BLaER1 treated with 17β-estradiol and CSF1 and Interleukin-3, amounts not matched to agents 10 nM and 100 nM (cell line): ENCODE results near the gene CLHC1.

Source experiments
- H3K27ac ChIP-seq, 11 experiments: shearing (Covaris generic); formaldehyde crosslinking; 2 replicates each; pipeline ENCODE4 v1.8.1; 2022
- H3K27me3 ChIP-seq, 11 experiments: shearing (Covaris generic); formaldehyde crosslinking; 2 replicates each; pipeline ENCODE4 v1.8.1; 2022
- H3K36me3 ChIP-seq, 11 experiments: shearing (Covaris generic); formaldehyde crosslinking; 2 replicates each; pipeline ENCODE4 v1.8.1; 2022
- H3K4me1 ChIP-seq, 10 experiments: shearing (Covaris generic); formaldehyde crosslinking; 2 replicates each; pipeline ENCODE4 v1.8.1; 2022
- H3K4me2 ChIP-seq, 11 experiments: shearing (Covaris generic); formaldehyde crosslinking; 2 replicates each; pipeline ENCODE4 v1.8.1; 2022
- H3K4me3 ChIP-seq, 10 experiments: shearing (Covaris generic); formaldehyde crosslinking; 2 replicates each; pipeline ENCODE4 v1.8.1; 2022
- H3K9ac ChIP-seq, 11 experiments: shearing (Covaris generic); formaldehyde crosslinking; 2 replicates each; pipeline ENCODE4 v1.8.1; 2022
- H3K9me3 ChIP-seq, 11 experiments: shearing (Covaris generic); formaldehyde crosslinking; replicated peaks in 1 of 11; 2 replicates each; pipeline ENCODE4 v1.8.1; 2022
- H4K20me1 ChIP-seq, 11 experiments: shearing (Covaris generic); formaldehyde crosslinking; 2 replicates each; pipeline ENCODE4 v1.8.1; 2022
- Cebpa-rat ChIP-seq, 11 experiments: shearing (Covaris generic); IDR thresholded peaks; 2 replicates each; pipeline ENCODE4 v1.8.1; 2022

Gene CLHC1

GRCh38 chr2:55164534-55165480 is 67.3 kb downstream of the CLHC1 start:
- TF ChIP-seq Cebpa-rat (IDR thresholded peaks at IDR 0.05): no peak
- H3K9ac ChIP-seq: no peak overlapping the region
- H3K27me3 ChIP-seq: no peaks in the 10 kb centered on the region
- H4K20me1 ChIP-seq: no peaks in the 10 kb centered on the region
- H3K27ac ChIP-seq: no peak overlapping the region
- no peak overlapping the region for H3K4me3 ChIP-seq
- H3K9me3 ChIP-seq: no peaks in the 10 kb centered on the region
- H3K4me2 ChIP-seq: peak overlapping the region in 5 of 11 experiments; percentile 10 to 72 (median 65); a peak in 10 of 22 replicates
- H3K36me3 ChIP-seq: no peaks in the 10 kb centered on the region
- peaks cover 23 to 82% (median 41%) of the 10 kb centered on the region in 10 experiments for H3K4me1 ChIP-seq

GRCh38 chr2:55163941-55164390 is 68.1 kb downstream of the CLHC1 start:
- Histone ChIP-seq H3K4me3 (no peak overlapping the region), H3K4me1 (peaks cover 31 to 90% (median 50%) of the 10 kb centered on the region in 10 experiments), H3K27me3 (no peaks in the 10 kb centered on the region), H3K27ac (no peak overlapping the region), H3K36me3 (no peaks in the 10 kb centered on the region), H3K9me3 (no peaks in the 10 kb centered on the region), H4K20me1 (no peaks in the 10 kb centered on the region), H3K9ac (no peak overlapping the region), H3K4me2 (peak overlapping the region in 5 of 11 experiments; percentile 33 to 68 (median 52); a peak in 4 of 22 replicates)
- no peak for TF ChIP-seq Cebpa-rat (IDR thresholded peaks at IDR 0.05)

- Histone ChIP-seq H4K20me1 (no peaks in the 10 kb centered on the region), H3K36me3 (no peaks in the 10 kb centered on the region), H3K27ac (no peak overlapping the region; a peak in 1 of 22 replicates), H3K4me2 (peak overlapping the region; percentile 33 to 74 (median 53)), H3K27me3 (no peaks in the 10 kb centered on the region), H3K9ac (no peak overlapping the region), H3K4me1 (peaks cover 36 to 95% (median 55%) of the 10 kb centered on the region in 10 experiments), H3K4me3 (no peak overlapping the region), H3K9me3 (no peaks in the 10 kb centered on the region)
- no peak for TF ChIP-seq Cebpa-rat (IDR thresholded peaks at IDR 0.05)
Measured at GRCh38 chr2:55163274-55163721, 68.8 kb downstream of the CLHC1 start.

- Histone ChIP-seq H3K9me3 (no peaks in the 10 kb centered on the region), H3K27ac (no peak overlapping the region; a peak in 1 of 22 replicates), H3K4me2 (peak overlapping the region; percentile 33 to 74 (median 53)), H3K4me1 (peaks cover 38 to 95% (median 57%) of the 10 kb centered on the region in 10 experiments), H3K27me3 (no peaks in the 10 kb centered on the region), H3K36me3 (no peaks in the 10 kb centered on the region), H3K4me3 (no peak overlapping the region), H4K20me1 (no peaks in the 10 kb centered on the region), H3K9ac (no peak overlapping the region)
- no peak for TF ChIP-seq Cebpa-rat (IDR thresholded peaks at IDR 0.05)
Measured at GRCh38 chr2:55162284-55163006, 69.6 kb downstream of the CLHC1 start.

GRCh38 chr2:55161295-55162210 is 70.5 kb downstream of the CLHC1 start:
- H3K27ac ChIP-seq: no peak overlapping the region
- H4K20me1 ChIP-seq: no peaks in the 10 kb centered on the region
- peaks cover 42 to 95% (median 64%) of the 10 kb centered on the region in 10 experiments for H3K4me1 ChIP-seq
- no peaks in the 10 kb centered on the region for H3K36me3 ChIP-seq
- no peak overlapping the region for H3K4me3 ChIP-seq
- no peaks in the 10 kb centered on the region for H3K27me3 ChIP-seq
- TF ChIP-seq Cebpa-rat (IDR thresholded peaks at IDR 0.05): no peak
- H3K9ac ChIP-seq: no peak overlapping the region
- peak overlapping the region in 5 of 11 experiments; percentile 31 to 69 (median 62); a peak in 9 of 22 replicates for H3K4me2 ChIP-seq
- H3K9me3 ChIP-seq: no peaks in the 10 kb centered on the region

- no peaks in the 10 kb centered on the region for H3K36me3 ChIP-seq
- no peaks in the 10 kb centered on the region for H3K27me3 ChIP-seq
- no peak overlapping the region for H3K9ac ChIP-seq
- no peak overlapping the region for H3K4me2 ChIP-seq
- no peaks in the 10 kb centered on the region for H3K9me3 ChIP-seq
- no peak for TF ChIP-seq Cebpa-rat (IDR thresholded peaks at IDR 0.05)
- H3K4me3 ChIP-seq: no peak overlapping the region
- peaks cover 42 to 88% (median 61%) of the 10 kb centered on the region in 10 experiments for H3K4me1 ChIP-seq
- no peak overlapping the region for H3K27ac ChIP-seq
- no peaks in the 10 kb centered on the region for H4K20me1 ChIP-seq
Measured at GRCh38 chr2:55160422-55160821, 71.7 kb downstream of the CLHC1 start.

GRCh38 chr2:55159752-55160151 is 72.3 kb downstream of the CLHC1 start:
- no peak for TF ChIP-seq Cebpa-rat (IDR thresholded peaks at IDR 0.05)
- no peak overlapping the region for H3K9ac ChIP-seq
- no peak overlapping the region for H3K27ac ChIP-seq
- peaks cover 42 to 83% (median 58%) of the 10 kb centered on the region in 10 experiments for H3K4me1 ChIP-seq
- H3K36me3 ChIP-seq: no peaks in the 10 kb centered on the region
- no peak overlapping the region for H3K4me3 ChIP-seq
- H3K9me3 ChIP-seq: no peaks in the 10 kb centered on the region
- H3K4me2 ChIP-seq: peak overlapping the region in 10 of 11 experiments; percentile 61 to 84 (median 76); a peak in 17 of 22 replicates
- no peaks in the 10 kb centered on the region for H3K27me3 ChIP-seq
- H4K20me1 ChIP-seq: no peaks in the 10 kb centered on the region

- Histone ChIP-seq H3K4me1 (peaks cover 42 to 85% (median 63%) of the 10 kb centered on the region in 10 experiments), H3K36me3 (no peaks in the 10 kb centered on the region), H3K4me2 (peak overlapping the region; percentile 61 to 84 (median 75)), H3K9ac (peak overlapping the region in 6 of 11 experiments; percentile 6 to 34 (median 22); a peak in 4 of 22 replicates), H4K20me1 (no peaks in the 10 kb centered on the region), H3K9me3 (no peaks in the 10 kb centered on the region), H3K4me3 (no peak overlapping the region), H3K27ac (peak overlapping the region in 8 of 11 experiments; percentile 14 to 53 (median 34); a peak in 11 of 22 replicates), H3K27me3 (no peaks in the 10 kb centered on the region)
- TF ChIP-seq Cebpa-rat (IDR thresholded peaks at IDR 0.05): no peak
Measured at GRCh38 chr2:55159037-55159651, 72.9 kb downstream of the CLHC1 start.
